ENCODE results near the gene CAV2.

DNA sequence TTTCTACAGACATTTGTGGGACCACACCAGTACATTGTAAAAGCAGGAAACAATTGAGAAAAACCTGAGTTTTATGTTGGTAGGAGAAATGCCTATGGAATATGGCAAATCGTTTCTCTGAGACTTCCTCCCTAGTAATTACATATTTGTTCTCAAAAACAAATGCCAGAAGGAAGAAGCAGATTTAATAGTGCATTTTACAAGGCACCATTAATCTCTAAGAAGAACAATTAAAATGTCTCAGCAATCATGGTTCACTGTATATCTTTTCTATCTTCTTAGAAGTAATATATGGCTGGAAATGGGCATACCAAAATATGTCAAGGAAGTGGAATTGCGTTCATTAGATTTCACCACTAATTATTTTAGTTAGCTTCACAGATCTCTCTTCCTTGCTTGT lies 38.6 kb downstream of the CAV2 start:
- TF ChIP-seq, protein P1, sequence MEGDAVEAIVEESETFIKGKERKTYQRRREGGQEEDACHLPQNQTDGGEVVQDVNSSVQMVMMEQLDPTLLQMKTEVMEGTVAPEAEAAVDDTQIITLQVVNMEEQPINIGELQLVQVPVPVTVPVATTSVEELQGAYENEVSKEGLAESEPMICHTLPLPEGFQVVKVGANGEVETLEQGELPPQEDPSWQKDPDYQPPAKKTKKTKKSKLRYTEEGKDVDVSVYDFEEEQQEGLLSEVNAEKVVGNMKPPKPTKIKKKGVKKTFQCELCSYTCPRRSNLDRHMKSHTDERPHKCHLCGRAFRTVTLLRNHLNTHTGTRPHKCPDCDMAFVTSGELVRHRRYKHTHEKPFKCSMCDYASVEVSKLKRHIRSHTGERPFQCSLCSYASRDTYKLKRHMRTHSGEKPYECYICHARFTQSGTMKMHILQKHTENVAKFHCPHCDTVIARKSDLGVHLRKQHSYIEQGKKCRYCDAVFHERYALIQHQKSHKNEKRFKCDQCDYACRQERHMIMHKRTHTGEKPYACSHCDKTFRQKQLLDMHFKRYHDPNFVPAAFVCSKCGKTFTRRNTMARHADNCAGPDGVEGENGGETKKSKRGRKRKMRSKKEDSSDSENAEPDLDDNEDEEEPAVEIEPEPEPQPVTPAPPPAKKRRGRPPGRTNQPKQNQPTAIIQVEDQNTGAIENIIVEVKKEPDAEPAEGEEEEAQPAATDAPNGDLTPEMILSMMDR (conservative IDR thresholded peaks at IDR 0.05 in 1 of 2, IDR thresholded peaks at IDR 0.05 in 1 of 2; ENCODE audit: extremely low read depth in 1 of 2, insufficient read depth in 1 of 2, low read depth in 1 of 2, low read length in 2 of 2) = no peak
- TF ChIP-seq EZH2 (IDR thresholded peaks at IDR 0.05; ENCODE audit: borderline replicate concordance, low read length) = no peak
